Measurements from ENCODE around the gene TRIM49B. TPM values are rescaled to one million over a fixed set of nuclear protein-coding genes. Genes with fewer than 3 reads are reported as not detected.
"Not testable (repeated sequence)": the region's sequence is repeated elsewhere in the genome, so short reads cannot be mapped to it uniquely, and the experiment has no call there.

Gene TRIM49B
- total RNA-seq: not detected

- not testable (repeated sequence) for DNase-seq (ENCODE audit: low spot score)
Observed at GRCh38 chr11:49028523-49028922, at the start of gene TRIM49B. TRIM49B (plus strand) TSS chr11:49028823; CDS start chr11:49031600, 2,777 bp downstream.

- not testable (repeated sequence) for DNase-seq (ENCODE audit: low spot score)
Observed at GRCh38 chr11:48983785-48984184, 44.8 kb upstream of the TRIM49B start, which contains the start of gene TRIM51G. TRIM51G (minus strand) TSS chr11:48983885; CDS start chr11:48981695, 2,190 bp downstream.

GRCh38 chr11:49048229-49048628, 19.6 kb downstream of the TRIM49B start:
- not testable (repeated sequence) for DNase-seq (ENCODE audit: low spot score)

GRCh38 chr11:49049821-49050220, 21.2 kb downstream of the TRIM49B start:
- not testable (repeated sequence) for DNase-seq (ENCODE audit: low spot score)

GRCh38 chr11:49059012-49059411, 30.4 kb downstream of the TRIM49B start, which contains the start of gene TRIM64C:
TRIM64C (minus strand) TSS chr11:49059112; CDS start chr11:49059112, 0 bp downstream.
- not testable (repeated sequence) for DNase-seq (ENCODE audit: low spot score)

GRCh38 chr11:49069897-49070296, 41.3 kb downstream of the TRIM49B start:
- DNase-seq (ENCODE audit: low spot score): not testable (repeated sequence)

Other genes starting within 250 kb of the TRIM49B start
- not detected for gene TRIM51G, start 44.9 kb upstream of the TRIM49B start, total RNA-seq
- gene TRIM64C, start 30.3 kb downstream of the TRIM49B start, total RNA-seq: not detected
- gene FOLH1, start 179.8 kb downstream of the TRIM49B start, total RNA-seq: 42.6 TPM

Data from mucosa of gallbladder (tissue), 1 donor.